Neuronal stem cell (in vitro differentiated cells): ENCODE measurements around the gene TMCO4.
"Not testable (repeated sequence)": the region's sequence is repeated elsewhere in the genome, so short reads cannot be mapped to it uniquely, and the experiment has no call there.

ENCODE experiments used
- DNase-seq: peaks from one replicate; pipeline ENCODE4 v3.0.0-alpha.2; 2013; ENCODE audit warnings: low spot score
- H2AFZ ChIP-seq: one replicate; pipeline ENCODE4 v1.6.1; 2013; ENCODE audit warnings: mild to moderate bottlenecking, low read length, inconsistent platforms
- H2AK5ac ChIP-seq: 2 replicates; pipeline ENCODE4 v1.6.1; 2013; ENCODE audit warnings: low read depth, mild to moderate bottlenecking, inconsistent platforms, low read length, moderate library complexity, mixed read lengths
- H2BK120ac ChIP-seq: 2 replicates; pipeline ENCODE4 v1.6.1; 2013; ENCODE audit warnings: low read depth, mild to moderate bottlenecking, inconsistent platforms, low read length, moderate library complexity, mixed read lengths
- H2BK12ac ChIP-seq: one replicate; pipeline ENCODE4 v1.6.1; 2013; ENCODE audit warnings: low read length, inconsistent platforms
- H2BK15ac ChIP-seq: 2 replicates; pipeline ENCODE4 v1.6.1; 2013; ENCODE audit warnings: mild to moderate bottlenecking, low read length, inconsistent platforms, mixed read lengths
- H2BK5ac ChIP-seq: one replicate; pipeline ENCODE4 v1.6.1; 2013; ENCODE audit warnings: inconsistent platforms, mild to moderate bottlenecking, low read length, moderate library complexity
- H3K14ac ChIP-seq: one replicate; pipeline ENCODE4 v1.6.1; 2013; ENCODE audit warnings: low read length, inconsistent platforms
- H3K18ac ChIP-seq: 2 replicates; pipeline ENCODE4 v1.6.1; 2013; ENCODE audit warnings: low read length, inconsistent platforms
- H3K23ac ChIP-seq: 2 replicates; pipeline ENCODE4 v1.6.1; 2013; ENCODE audit warnings: low read depth, mild to moderate bottlenecking, mixed read lengths, low read length, inconsistent platforms; ENCODE audit not compliant: poor library complexity
- H3K27ac ChIP-seq: replicated peaks from 3 replicates; pipeline ENCODE4 v1.5.1; 2013; ENCODE audit warnings: low read length, inconsistent platforms
- H3K27me3 ChIP-seq, 3 experiments: 2 replicates each; pipeline ENCODE4 v1.6.1; 2013; ENCODE audit warnings: low read length in 3 of 3, mild to moderate bottlenecking in 2 of 3, inconsistent platforms in 1 of 3, low read depth in 1 of 3, mixed read lengths in 1 of 3, moderate library complexity in 1 of 3; ENCODE audit not compliant: control insufficient read depth in 3 of 3, insufficient read depth in 3 of 3
- H3K36me3 ChIP-seq, 2 donors: replicated peaks in 1 of 2; 2 replicates each; pipeline ENCODE4 v1.6.1; 2013; ENCODE audit warnings: low read length in 2 of 2; ENCODE audit not compliant: control insufficient read depth in 2 of 2, insufficient read depth in 2 of 2
- H3K4ac ChIP-seq: 2 replicates; pipeline ENCODE4 v1.6.1; 2013; ENCODE audit warnings: inconsistent platforms, mild to moderate bottlenecking, low read length, moderate library complexity
- H3K4me1 ChIP-seq, 2 donors: 1 replicate in 1 of 2; 2 replicates in 1 of 2; pipeline ENCODE4 v1.6.1; 2013; ENCODE audit warnings: low read length in 2 of 2, low read depth in 1 of 2; ENCODE audit not compliant: control insufficient read depth in 2 of 2, insufficient read depth in 1 of 2
- H3K4me2 ChIP-seq: one replicate; pipeline ENCODE4 v1.6.1; 2013; ENCODE audit warnings: mild to moderate bottlenecking, low read length, inconsistent platforms; ENCODE audit not compliant: insufficient read depth, poor library complexity, severe bottlenecking
- H3K4me3 ChIP-seq, 2 donors: 2 replicates each; pipeline ENCODE4 v1.5.1; 2013; ENCODE audit warnings: low read length in 2 of 2, mild to moderate bottlenecking in 2 of 2, inconsistent platforms in 1 of 2, moderate library complexity in 1 of 2
- H3K79me1 ChIP-seq: one replicate; pipeline ENCODE4 v1.6.1; 2013; ENCODE audit warnings: low read depth, mild to moderate bottlenecking, inconsistent platforms, low read length, moderate library complexity
- H3K9ac ChIP-seq: one replicate; pipeline ENCODE4 v1.6.1; 2013; ENCODE audit warnings: mild to moderate bottlenecking, low read depth, low read length, inconsistent platforms; ENCODE audit not compliant: poor library complexity
- H3K9me3 ChIP-seq, 2 donors: replicated peaks in 1 of 2; 2 replicates each; pipeline versions ENCODE3 to v1.6.1; 2013; ENCODE audit warnings: low read length in 2 of 2, mild to moderate bottlenecking in 2 of 2, inconsistent platforms in 1 of 2, low read depth in 1 of 2, mixed read lengths in 1 of 2, moderate library complexity in 1 of 2; ENCODE audit not compliant: control insufficient read depth in 2 of 2, insufficient read depth in 1 of 2
- H4K8ac ChIP-seq: one replicate; pipeline ENCODE4 v1.6.1; 2013; ENCODE audit warnings: low read depth, mild to moderate bottlenecking, inconsistent platforms, low read length, moderate library complexity
- H4K91ac ChIP-seq: one replicate; pipeline ENCODE4 v1.6.1; 2013; ENCODE audit warnings: low read length, low read depth, mild to moderate bottlenecking, inconsistent platforms; ENCODE audit not compliant: poor library complexity
- WGBS, 2 donors: extraction: QIAGEN DNeasy Blood & Tissue Kit; methylation state at CpG; one replicate each; pipeline ENCODE4 v1.1.7; 2013; ENCODE audit warnings: missing lambda C conversion rate in 2 of 2, mixed read lengths in 1 of 2; ENCODE audit not compliant: insufficient read length in 2 of 2, insufficient replicate concordance in 1 of 2; ENCODE audit errors: extremely low coverage in 2 of 2; 5-methylcytosine and 5-hydroxymethylcytosine counted together

TMCO4 gene

GRCh38 chr1:19793360-19794046 is 6.2 kb downstream of the TMCO4 start:
- H4K91ac ChIP-seq = no peak overlapping the region
- peaks cover 0 to 15% (median 1%) of the 10 kb centered on the region in 3 experiments for H3K27me3 ChIP-seq
- H3K18ac ChIP-seq = peak overlapping the region; percentile 34
- H3K36me3 ChIP-seq = no peaks in the 10 kb centered on the region
- H3K27ac ChIP-seq = no peak overlapping the region
- no peak overlapping the region for H2BK15ac ChIP-seq
- H3K23ac ChIP-seq = peak overlapping the region; percentile 59
- no peak overlapping the region for H3K4me3 ChIP-seq
- no peak overlapping the region for H3K4me2 ChIP-seq
- H2BK12ac ChIP-seq = no peak overlapping the region
- peak overlapping the region; percentile 31 for H2AK5ac ChIP-seq
- H2BK5ac ChIP-seq = no peak overlapping the region
- no CpG with 5 or more reads among the region's 6 CpGs for WGBS, 2 donors
- no peak overlapping the region for H3K4ac ChIP-seq
- no peaks in the 10 kb centered on the region for H3K9me3 ChIP-seq
- H3K9ac ChIP-seq = no peak overlapping the region
- H2BK120ac ChIP-seq = no peak overlapping the region
- no peaks in the 10 kb centered on the region for H3K79me1 ChIP-seq
- H4K8ac ChIP-seq = no peak overlapping the region
- no peaks in the 10 kb centered on the region for H3K4me1 ChIP-seq
- no peak overlapping the region for H2AFZ ChIP-seq
- H3K14ac ChIP-seq = peak overlapping the region; percentile 27
- no peak for DNase-seq

DNA sequence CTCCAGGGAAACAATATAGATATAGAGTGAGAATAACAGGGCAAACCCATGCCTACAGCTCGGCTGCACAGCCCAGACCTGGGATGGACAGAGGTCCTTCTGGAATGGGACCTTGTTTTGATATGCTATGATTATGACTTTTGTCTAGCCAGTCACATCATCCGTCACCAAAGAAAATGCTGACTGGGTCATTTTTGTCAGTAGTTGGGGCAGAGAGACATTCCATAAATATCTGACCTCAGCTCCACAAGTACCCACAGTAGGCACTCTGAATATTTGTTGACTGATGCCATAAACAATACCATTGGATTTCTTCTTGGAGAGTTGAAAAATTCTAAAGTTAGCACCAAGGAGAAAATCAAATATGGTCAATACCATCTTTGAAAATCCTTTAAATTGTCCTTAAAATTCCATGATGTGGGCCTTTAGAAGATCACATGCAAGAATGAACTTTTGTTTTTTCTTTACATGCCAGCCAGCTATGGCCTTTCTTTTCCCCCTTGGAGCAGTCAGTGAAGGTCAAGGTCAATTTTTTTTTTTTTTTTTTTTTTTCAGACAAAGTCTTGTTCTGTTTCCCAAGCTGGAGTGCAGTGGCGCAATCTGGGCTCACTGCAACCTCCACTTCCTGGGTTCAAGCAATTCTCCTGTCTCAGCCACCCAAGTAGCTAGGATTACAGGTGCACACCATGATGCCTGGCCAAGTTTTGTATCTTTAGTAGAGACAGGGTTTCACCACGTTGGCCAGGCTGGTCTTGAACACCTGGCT is 7.3 kb downstream of the TMCO4 start:
- Histone ChIP-seq H3K27ac (no peak overlapping the region), H2BK120ac (no peak overlapping the region), H3K4me1 (no peaks in the 10 kb centered on the region), H3K14ac (no peak overlapping the region), H3K4me3 (no peak overlapping the region), H3K9ac (no peak overlapping the region), H3K18ac (no peak overlapping the region), H3K36me3 (no peaks in the 10 kb centered on the region), H4K8ac (no peak overlapping the region), H4K91ac (no peak overlapping the region), H2AK5ac (no peak overlapping the region), H2BK5ac (no peak overlapping the region), H3K27me3 (peaks cover 0 to 11% (median 0%) of the 10 kb centered on the region in 3 experiments), H3K4me2 (no peak overlapping the region), H2BK12ac (no peak overlapping the region), H3K79me1 (no peaks in the 10 kb centered on the region), H3K23ac (no peak overlapping the region), H3K9me3 (no peaks in the 10 kb centered on the region), H2AFZ (no peak overlapping the region), H3K4ac (no peak overlapping the region), H2BK15ac (no peak overlapping the region)
- DNase-seq = no peak
- WGBS, 2 donors = no CpG with 5 or more reads among the region's 4 CpGs

- not testable (repeated sequence) for H2AK5ac ChIP-seq, H4K8ac ChIP-seq, H3K27ac ChIP-seq, H3K79me1 ChIP-seq, H3K4me2 ChIP-seq, H2BK5ac ChIP-seq, H3K9me3 ChIP-seq, H2BK12ac ChIP-seq, H2BK120ac ChIP-seq, H2BK15ac ChIP-seq, H3K23ac ChIP-seq, H3K9ac ChIP-seq, H3K4ac ChIP-seq, H3K18ac ChIP-seq, DNase-seq, H3K36me3 ChIP-seq, H3K4me1 ChIP-seq, H3K4me3 ChIP-seq, H3K14ac ChIP-seq, H2AFZ ChIP-seq, H4K91ac ChIP-seq
- H3K27me3 ChIP-seq = peaks cover 0 to 22% (median 0%) of the 10 kb centered on the region in 3 experiments
- no CpG with 5 or more reads among the region's 9 CpGs for WGBS, 2 donors
These were observed 9.4 kb downstream of the TMCO4 start for GRCh38 chr1:19790061-19790975.
